HUES64 (cell line): ENCODE measurements around the gene TMEM209.

Experiments used
- H3K27ac ChIP-seq: 2 replicates; pipeline ENCODE4 v1.7.0; 2013; ENCODE audit warnings: low read depth, low read length, inconsistent platforms
- H3K27me3 ChIP-seq: 2 replicates; pipeline ENCODE4 v1.6.1; 2013; ENCODE audit warnings: mild to moderate bottlenecking, low read length; ENCODE audit not compliant: insufficient read depth
- H3K36me3 ChIP-seq: 2 replicates; pipeline ENCODE4 v1.6.1; 2013; ENCODE audit warnings: mild to moderate bottlenecking, low read length; ENCODE audit not compliant: insufficient read depth
- H3K4me1 ChIP-seq: 2 replicates; pipeline ENCODE4 v1.6.1; 2013; ENCODE audit warnings: mild to moderate bottlenecking, low read length, moderate library complexity; ENCODE audit not compliant: insufficient read depth
- H3K4me3 ChIP-seq: 2 replicates; pipeline ENCODE4 v1.5.1; 2013; ENCODE audit warnings: mild to moderate bottlenecking, low read length, moderate library complexity
- H3K9ac ChIP-seq: 2 replicates; pipeline ENCODE4 v1.6.1; 2013; ENCODE audit warnings: mild to moderate bottlenecking, low read depth, low read length
- H3K9me3 ChIP-seq: 2 replicates; pipeline ENCODE4 v1.6.1; 2013; ENCODE audit warnings: low read depth, low read length; ENCODE audit not compliant: insufficient read depth
- WGBS: fragments of 150-250, 120-280 bp; methylation state at CpG from one replicate; pipeline ENCODE4 v1.1.7; 2013; ENCODE audit warnings: missing lambda C conversion rate; 5-methylcytosine and 5-hydroxymethylcytosine counted together

TMEM209 gene

GRCh38 chr7:130141884-130142653 lies 63.1 kb downstream of the TMEM209 start:
- H3K27me3 ChIP-seq: 0 out of 2 replicates have a peak, but pooled peaks cover 3% of the 10 kb centered on the region
- H3K9me3 ChIP-seq: no peaks in the 10 kb centered on the region
- peaks cover 7% of the 10 kb centered on the region; the same call in 1 of the 2 replicates for H3K4me1 ChIP-seq
- H3K27ac ChIP-seq: peak overlapping the region; percentile 21; the same call in 1 of the 2 replicates
- no peaks in the 10 kb centered on the region for H3K36me3 ChIP-seq
- peak overlapping the region; percentile 86; the same call in 1 of the 2 replicates for H3K9ac ChIP-seq
- WGBS: 72% methylated on average over 17 of the region's 17 CpGs
- peak overlapping the region; percentile 50 for H3K4me3 ChIP-seq

GRCh38 chr7:130141161-130141883 lies 63.9 kb downstream of the TMEM209 start:
- 15% methylated on average over 38 of the region's 39 CpGs for WGBS

GRCh38 chr7:130140551-130141160 lies 64.5 kb downstream of the TMEM209 start:
- H3K4me3 ChIP-seq: peak overlapping the region; percentile 50

More at GRCh38 chr7:130141161-130141883, 63.9 kb downstream of the TMEM209 start:
- Histone ChIP-seq H3K9me3 (no peaks in the 10 kb centered on the region), H3K4me3 (peak overlapping the region; percentile 50), H3K27me3 (0 out of 2 replicates have a peak, but pooled peaks cover 3% of the 10 kb centered on the region), H3K27ac (peak overlapping the region; percentile 76), H3K4me1 (peaks cover 7% of the 10 kb centered on the region; the same call in 1 of the 2 replicates), H3K9ac (peak overlapping the region; percentile 86), H3K36me3 (no peaks in the 10 kb centered on the region)

DNA sequence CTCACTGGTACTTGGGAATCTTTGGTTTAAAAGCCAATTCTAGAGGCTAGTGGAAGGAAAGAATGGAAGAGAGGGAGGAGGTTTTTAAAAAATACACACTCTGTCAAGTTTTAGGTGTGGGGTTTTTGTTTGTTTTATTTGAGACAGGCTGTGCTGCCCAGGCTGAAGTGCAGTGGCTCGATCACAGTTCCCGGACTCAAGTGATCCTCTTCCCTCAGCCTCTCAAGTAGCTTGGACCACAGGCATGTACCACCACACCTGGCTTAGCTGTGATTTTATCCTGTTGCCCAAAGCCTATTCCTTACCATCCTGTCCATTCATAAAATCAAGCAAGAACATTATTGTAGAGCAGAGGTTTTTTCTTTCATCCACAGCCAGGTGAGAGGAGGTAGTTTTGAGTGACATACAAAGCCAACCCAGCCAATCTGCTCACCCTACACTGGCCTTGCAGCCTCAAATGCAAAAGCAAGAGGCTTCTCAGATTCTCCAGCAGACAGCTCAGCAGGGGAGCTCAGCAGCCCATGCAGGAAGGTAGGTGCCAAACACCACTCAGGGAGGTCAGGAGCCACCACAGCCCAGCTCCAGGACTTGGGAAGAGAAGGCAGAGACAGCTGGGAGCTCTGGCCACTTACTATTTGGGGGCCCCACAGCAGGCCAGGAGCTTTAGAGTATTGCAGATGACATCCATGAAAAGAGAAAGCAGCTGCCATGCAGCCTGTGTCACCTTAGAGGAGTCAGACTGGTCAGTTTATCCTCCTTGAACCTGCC lies 65.8 kb downstream of the TMEM209 start:
- Histone ChIP-seq H3K9me3 (no peaks in the 10 kb centered on the region), H3K36me3 (peaks cover 7% of the 10 kb centered on the region; the same call in 1 of the 2 replicates), H3K27ac (no peak overlapping the region), H3K9ac (no peak overlapping the region), H3K27me3 (0 out of 2 replicates have a peak, but pooled peaks cover 3% of the 10 kb centered on the region), H3K4me3 (no peak overlapping the region), H3K4me1 (peaks cover 7% of the 10 kb centered on the region; the same call in 1 of the 2 replicates)
- 97% methylated on average over 2 of the region's 2 CpGs for WGBS

More at GRCh38 chr7:130140551-130141160, 64.5 kb downstream of the TMEM209 start:
- Histone ChIP-seq H3K9me3 (no peaks in the 10 kb centered on the region), H3K9ac (peak overlapping the region; percentile 86), H3K36me3 (peaks cover 1% of the 10 kb centered on the region; the same call in 1 of the 2 replicates), H3K27ac (peak overlapping the region; percentile 76), H3K27me3 (0 out of 2 replicates have a peak, but pooled peaks cover 3% of the 10 kb centered on the region), H3K4me1 (peaks cover 7% of the 10 kb centered on the region; the same call in 1 of the 2 replicates)
- 87% methylated on average over 47 of the region's 47 CpGs for WGBS

- H3K27ac ChIP-seq: no peak overlapping the region
- H3K4me3 ChIP-seq: no peak overlapping the region
- peaks cover 7% of the 10 kb centered on the region; the same call in 1 of the 2 replicates for H3K36me3 ChIP-seq
- 0 out of 2 replicates have a peak, but pooled peaks cover 3% of the 10 kb centered on the region for H3K27me3 ChIP-seq
- H3K9me3 ChIP-seq: no peaks in the 10 kb centered on the region
- WGBS: 95% methylated on average over 4 of the region's 4 CpGs
- H3K4me1 ChIP-seq: peaks cover 20% of the 10 kb centered on the region
- H3K9ac ChIP-seq: no peak overlapping the region
Observed at GRCh38 chr7:130137207-130137606, 68.0 kb downstream of the TMEM209 start.

DNA sequence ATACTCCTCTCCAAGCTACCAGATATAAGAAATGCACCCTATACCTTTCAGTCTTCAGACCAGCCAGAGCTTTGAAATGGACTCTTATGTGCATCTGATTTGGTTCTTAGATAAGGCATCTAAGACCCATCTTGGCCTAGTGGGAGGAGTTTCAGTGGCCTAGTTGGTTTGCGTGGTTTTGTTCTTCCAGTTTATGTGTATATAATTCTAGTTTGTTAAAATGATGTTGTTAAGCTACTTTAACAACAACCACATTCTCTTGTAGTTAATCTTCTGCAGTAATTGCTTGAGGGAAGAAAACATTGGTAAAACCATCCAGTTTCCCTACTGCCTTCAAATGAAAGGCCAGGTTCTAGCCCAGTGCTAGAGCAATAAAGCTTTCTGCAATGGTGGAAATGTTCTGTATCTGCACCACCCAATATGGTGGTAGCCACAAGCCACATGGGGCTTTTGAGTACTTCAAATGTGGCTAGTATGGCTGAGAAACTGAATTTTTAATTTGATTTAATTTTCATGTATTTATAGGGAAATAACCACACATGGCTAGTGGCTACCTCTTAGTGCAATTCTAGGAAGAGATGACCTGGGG lies 68.5 kb downstream of the TMEM209 start:
- H3K27ac ChIP-seq: no peak overlapping the region
- H3K36me3 ChIP-seq: peaks cover 8% of the 10 kb centered on the region
- no peaks in the 10 kb centered on the region for H3K9me3 ChIP-seq
- WGBS: 100% methylated on average over 1 of the region's 1 CpG
- peaks cover 18% of the 10 kb centered on the region for H3K4me1 ChIP-seq
- H3K27me3 ChIP-seq: 0 out of 2 replicates have a peak, but pooled peaks cover 3% of the 10 kb centered on the region
- no peak overlapping the region for H3K4me3 ChIP-seq
- H3K9ac ChIP-seq: no peak overlapping the region

- Histone ChIP-seq H3K9ac (no peak overlapping the region), H3K4me3 (no peak overlapping the region), H3K9me3 (no peaks in the 10 kb centered on the region), H3K27me3 (0 out of 2 replicates have a peak, but pooled peaks cover 3% of the 10 kb centered on the region), H3K36me3 (peaks cover 19% of the 10 kb centered on the region), H3K27ac (no peak overlapping the region), H3K4me1 (peaks cover 13% of the 10 kb centered on the region)
- 95% methylated on average over 9 of the region's 10 CpGs for whole genome bisulfite sequencing
Observed at GRCh38 chr7:130135208-130136205, 69.7 kb downstream of the TMEM209 start.

DNA sequence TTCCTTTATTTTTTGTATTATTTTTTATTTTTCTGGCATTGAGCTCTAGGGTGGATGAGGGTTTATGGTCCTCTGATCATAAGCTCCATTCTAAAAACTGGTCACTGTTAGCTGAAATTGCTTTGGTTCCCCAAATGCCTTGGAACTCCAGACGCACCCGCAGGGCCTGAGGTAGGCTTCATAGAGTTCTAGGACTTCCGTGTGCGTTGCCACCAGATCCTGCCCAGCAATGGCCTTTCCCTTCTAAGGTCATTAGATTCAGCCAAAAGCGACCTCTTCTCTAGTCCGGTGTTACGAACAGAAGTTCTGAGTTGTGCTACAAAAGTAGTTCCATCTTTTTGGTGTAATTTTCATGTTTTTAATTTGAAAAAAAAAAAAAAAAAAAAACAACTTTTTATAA lies 70.5 kb downstream of the TMEM209 start:
- Histone ChIP-seq H3K27ac (no peak overlapping the region), H3K27me3 (no peaks in the 10 kb centered on the region)
- WGBS: 94% methylated on average over 5 of the region's 7 CpGs

DNA sequence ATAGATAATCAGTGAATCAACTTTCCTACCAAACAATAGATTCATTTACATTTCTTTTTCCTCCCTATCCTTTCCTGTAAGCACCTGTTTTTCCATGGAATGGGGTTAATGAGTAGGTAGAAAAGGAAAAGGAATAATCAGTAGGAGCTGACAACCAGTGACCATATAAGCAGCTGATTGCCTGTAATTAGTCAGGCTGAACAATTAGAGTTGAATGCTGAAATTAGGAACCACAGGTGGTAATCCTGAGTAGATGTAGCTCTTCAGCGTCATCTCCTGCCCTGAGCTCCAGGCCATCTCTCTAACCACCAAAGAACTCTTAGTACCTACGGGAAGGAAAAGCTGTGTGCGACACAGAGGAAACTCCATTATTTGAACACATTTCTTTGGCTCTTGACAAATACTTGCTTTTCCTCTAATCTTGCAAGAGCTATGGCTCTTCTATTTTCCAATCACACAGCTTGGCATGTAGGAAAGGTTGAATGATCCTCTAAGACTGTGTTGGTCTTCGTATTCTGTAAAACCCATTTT lies 71.0 kb downstream of the TMEM209 start:
- no peak overlapping the region for H3K27ac ChIP-seq
- peaks cover 30% of the 10 kb centered on the region for H3K36me3 ChIP-seq
- H3K9me3 ChIP-seq: no peaks in the 10 kb centered on the region
- no peak overlapping the region for H3K4me3 ChIP-seq
- no peak overlapping the region for H3K9ac ChIP-seq
- H3K4me1 ChIP-seq: peaks cover 13% of the 10 kb centered on the region
- WGBS: 89% methylated on average over 4 of the region's 4 CpGs
- no peaks in the 10 kb centered on the region for H3K27me3 ChIP-seq

More for the DNA sequence above, 70.5 kb downstream of the TMEM209 start:
- Histone ChIP-seq H3K4me3 (no peak overlapping the region), H3K9ac (no peak overlapping the region), H3K36me3 (peaks cover 25% of the 10 kb centered on the region), H3K4me1 (peaks cover 13% of the 10 kb centered on the region), H3K9me3 (no peaks in the 10 kb centered on the region)
